GM18858 (cell line): ENCODE data around the gene PDHX.
A peak's percentile ranks its signal among the peaks of the same experiment; 100 is the strongest.

Source experiments
- ATAC-seq: cut with Tn5 transposase; IDR thresholded peaks from one replicate; pipeline ENCODE4 v1.9.1; 2021; ENCODE audit not compliant: unreplicated experiment

Gene PDHX

GRCh38 chr11:34987617-34988016 lies 71.2 kb downstream of the PDHX start:
- ATAC-seq: no peak

DNA sequence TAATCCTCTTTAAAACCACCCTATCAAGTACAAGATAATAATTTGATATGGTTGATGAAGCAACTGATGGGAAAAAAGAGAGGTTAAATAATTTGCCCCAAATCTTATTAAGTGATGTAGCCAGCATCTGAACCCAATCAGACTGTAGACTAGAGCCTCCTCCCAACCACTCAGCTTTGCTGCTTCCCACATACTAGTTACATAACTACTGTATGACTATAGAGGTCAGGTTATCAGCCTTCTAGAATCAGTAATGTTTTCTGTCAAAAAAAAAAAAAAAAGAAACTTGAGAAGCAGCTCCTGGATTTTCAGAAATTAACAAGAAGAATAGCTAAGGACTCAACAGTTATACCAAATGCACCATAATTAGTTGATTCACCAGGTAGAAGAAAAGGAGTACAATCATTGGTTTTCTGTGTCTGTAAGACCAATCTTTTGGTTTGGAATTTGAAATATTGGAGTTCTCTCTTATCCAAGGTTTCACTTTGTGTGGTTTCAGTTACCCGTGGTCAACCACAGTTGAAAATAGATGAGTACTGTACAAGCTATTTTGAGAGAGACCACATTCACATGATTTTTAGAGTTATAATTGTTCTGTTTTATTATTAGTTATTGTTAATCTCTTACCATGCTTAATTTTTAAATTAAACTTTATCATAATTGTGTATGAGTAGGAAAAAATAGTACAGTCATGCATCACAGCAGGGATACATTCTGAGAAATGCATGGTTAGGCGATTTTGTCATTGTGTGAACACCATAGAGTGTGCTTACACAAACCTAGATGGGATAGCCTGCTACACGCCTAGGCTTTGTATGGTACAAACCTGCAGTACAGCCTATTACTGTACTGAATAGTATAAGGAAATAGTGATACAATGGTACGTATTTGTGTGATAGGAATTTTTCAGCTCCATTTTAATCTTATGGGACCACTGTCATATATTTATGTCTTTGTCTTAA lies 72.2 kb downstream of the PDHX start:
- ATAC-seq: peak; percentile 82

GRCh38 chr11:34990916-34991315 lies 74.5 kb downstream of the PDHX start:
- no peak for ATAC-seq

GRCh38 chr11:34994854-34995253 lies 78.4 kb downstream of the PDHX start:
- ATAC-seq: no peak

DNA sequence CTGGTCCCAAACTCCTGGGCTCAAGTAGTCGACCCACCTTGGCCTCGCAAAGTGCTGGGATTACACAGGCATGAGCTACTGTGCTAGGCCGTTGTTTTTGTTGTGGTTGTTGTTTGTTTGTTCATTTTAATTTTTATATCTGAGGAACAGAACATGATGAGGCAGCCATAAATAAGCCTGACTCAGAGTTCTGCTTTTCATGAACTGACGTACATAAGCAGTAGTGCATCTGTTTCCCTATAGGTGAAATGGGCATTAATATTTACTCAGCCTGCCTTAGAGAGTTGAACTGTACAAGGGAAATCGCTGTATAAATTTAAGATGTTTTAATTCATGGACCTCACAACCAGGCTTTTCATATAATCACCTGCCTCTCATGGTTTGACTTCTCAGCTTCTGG lies 80.5 kb downstream of the PDHX start:
- no peak for ATAC-seq

DNA sequence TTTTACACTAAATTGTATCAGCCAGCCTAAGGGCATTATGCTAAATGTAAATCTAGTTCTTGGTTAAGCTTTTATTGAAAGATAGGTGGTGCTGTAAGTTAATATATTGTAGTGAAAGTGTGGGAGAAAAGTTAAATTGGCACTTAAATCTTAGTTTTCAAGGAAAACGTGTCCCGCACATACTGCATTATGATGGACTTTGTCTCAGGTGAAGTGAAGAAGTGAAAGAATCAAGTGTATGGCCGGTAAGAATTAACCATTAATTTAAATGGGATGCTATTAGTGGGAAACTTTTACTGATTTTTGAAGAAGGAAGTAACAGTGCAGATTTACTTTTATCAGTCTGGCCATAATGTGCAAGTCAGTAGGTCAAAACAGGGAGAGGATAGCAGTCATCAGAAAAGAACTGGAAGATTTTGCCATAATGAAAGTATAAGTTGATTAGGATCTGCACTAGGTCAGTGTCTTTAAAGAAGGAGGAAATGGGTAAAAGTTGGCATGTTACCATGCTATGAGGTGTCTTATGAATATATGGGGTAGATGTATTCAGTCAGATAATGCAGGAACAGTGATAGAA lies 81.6 kb downstream of the PDHX start:
- ATAC-seq: no peak

DNA sequence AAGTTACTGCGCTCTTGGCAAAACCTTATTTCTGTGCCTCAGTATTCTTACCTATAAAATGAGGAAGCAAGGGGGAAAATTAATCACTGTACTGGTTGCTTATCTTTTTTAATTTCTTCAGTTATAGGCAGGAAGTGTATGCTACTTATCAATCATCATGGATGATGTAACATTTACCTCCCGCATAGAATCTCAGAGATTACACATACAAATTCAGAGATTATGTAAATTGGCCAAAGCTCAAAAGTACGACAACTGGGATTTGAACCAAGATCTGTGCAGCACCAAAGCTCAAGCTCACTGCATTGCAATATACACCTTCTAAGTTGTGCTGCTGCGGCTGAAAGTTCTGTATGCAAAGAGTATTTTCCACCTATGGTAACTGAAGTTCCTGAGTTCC lies 83.0 kb downstream of the PDHX start:
- ATAC-seq: no peak

DNA sequence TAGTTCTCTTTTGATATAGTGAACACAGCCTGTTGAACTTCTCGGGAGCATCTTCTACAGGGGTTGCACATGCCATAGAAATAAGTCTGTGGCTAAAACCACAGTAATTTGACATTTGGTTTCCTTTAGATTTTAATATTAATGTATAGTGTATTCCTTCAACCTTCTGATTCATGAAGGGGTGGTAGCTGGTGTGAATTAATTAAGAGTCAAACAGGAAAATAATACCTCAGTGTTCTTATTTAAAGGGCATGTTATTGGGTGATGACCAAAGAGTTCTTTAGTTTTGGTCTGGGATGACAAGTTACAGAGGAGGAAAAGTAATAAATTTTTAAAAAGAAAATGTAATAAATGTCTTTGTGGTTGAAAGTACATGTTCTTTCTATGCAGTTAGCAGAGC lies 86.8 kb downstream of the PDHX start:
- no peak for ATAC-seq

DNA sequence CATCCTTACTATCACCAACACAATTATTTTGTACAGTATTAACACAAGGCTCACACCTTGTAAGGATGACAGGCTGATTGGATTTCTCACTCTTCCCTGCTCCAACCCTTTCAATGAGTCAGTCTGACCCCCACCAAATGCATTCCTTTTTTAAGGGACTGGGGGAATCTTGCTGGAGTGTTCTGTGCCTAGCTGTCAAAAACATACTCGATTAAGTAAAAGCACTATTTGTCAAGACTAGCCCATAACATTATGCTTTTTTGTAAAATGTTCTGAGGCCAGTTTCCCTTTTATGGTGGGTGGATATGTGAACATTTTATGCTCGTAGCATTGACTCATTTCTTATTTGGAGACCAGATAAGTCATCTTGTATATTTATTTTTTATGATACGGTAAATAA lies 87.2 kb downstream of the PDHX start:
- ATAC-seq: no peak

DNA sequence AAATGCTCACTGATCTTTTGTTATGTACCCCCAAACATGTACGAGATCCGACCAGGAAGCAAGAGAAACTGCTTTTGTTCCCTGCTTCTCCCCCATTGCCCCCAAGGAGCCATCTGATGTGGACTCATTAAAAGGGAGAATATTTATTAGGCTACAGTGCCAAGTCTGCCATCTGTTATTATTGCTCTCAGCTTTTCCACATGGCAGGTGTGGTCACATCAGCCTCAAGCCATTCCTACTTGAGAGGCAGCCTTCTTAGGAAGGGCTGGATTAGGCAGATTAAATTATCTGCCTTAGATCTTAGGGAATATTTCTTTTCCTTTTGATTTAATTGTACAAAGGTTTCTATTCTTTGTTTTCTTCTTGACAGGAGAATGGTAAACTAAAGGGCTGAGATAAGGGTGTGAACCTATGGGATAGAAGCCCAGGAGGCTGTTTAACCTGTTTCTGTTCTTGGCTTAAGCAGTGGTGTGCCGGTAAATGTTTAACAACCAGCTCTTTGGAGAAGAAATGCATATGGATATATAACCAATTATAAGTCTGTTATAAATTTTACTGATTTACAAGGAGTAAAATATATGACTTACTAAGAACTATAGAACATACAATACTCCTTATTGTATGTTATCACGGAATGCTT lies 88.8 kb downstream of the PDHX start:
- no peak for ATAC-seq

DNA sequence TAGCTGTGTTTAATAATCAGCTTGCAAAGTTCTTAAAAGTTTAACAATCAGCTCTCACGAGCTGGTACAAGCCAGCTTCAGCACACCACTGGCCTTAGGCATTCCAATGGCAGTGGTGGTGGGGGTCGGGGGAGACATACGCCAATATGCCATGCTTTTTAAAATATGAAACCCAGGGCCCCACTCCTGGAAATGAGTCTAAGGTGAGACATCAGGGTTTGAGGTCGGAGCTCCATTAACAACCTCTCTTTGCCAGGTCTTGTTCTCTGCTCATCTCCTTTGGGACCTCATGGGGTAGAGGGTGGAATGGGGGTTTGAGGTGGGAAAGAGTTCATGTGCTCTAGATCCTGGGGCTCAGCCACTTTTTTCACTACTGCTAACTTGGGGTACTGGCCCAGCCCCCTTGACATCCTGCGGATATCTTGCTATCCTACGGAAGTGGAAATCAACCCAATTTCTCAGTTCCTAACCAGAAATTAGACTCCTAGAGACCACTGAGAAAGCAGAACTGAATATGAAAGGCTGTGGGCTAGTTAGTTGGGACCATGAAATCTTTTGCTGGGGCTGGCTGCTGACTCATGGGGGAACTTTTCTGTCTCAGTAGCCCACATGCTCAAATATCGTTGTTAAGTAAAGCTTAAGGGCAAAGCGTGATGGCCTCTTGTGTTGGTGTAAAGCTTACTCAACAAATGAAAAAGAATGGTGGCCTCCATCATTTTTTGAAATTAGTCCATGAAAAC lies 90.1 kb downstream of the PDHX start:
- peak; percentile 68 for ATAC-seq

DNA sequence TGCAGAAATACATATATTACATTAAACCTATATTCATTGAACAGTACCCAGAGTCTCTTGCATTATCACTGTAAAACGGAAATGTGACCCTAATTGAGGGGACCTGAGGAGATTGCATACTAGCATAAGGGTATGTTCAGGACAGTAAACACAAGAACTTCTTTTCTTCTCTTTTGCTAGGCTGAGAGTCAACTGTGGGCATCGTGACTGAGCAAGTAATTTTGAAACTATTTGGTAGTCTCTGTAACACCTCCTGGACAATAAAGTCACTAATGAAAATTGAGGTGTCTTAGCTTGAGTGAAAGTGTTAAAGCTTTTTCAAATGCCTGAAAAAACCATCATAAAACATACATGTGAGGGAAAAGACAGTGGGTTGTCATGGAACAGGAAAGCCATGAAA lies 90.9 kb downstream of the PDHX start:
- peak; percentile 39 for ATAC-seq

- no peak for ATAC-seq
Observed at GRCh38 chr11:35009191-35009943, 92.9 kb downstream of the PDHX start.

- no peak for ATAC-seq
Observed at GRCh38 chr11:35009944-35010342, 93.5 kb downstream of the PDHX start.

DNA sequence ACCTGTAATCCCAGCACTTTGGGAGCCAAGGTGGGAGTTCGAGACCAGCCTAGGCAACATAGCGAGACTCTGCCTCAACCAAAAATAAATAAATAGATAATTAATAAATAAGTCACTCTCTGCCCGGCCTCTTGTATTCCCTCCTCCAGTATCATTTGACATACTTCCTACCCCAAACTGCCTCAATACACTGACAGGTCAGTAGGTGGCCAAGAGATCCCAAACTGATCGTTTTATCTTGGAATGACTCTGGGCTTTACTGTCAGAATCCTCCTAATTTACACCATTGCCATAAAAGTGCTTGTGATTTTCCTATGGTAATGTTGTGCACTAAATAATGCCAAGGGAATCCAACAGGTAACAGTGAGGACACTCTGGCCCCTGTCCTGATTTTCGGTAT lies 94.2 kb downstream of the PDHX start:
- ATAC-seq: no peak

GRCh38 chr11:35011389-35011788 lies 95.0 kb downstream of the PDHX start:
- no peak for ATAC-seq

GRCh38 chr11:35011944-35012343 lies 95.5 kb downstream of the PDHX start:
- ATAC-seq: no peak

- ATAC-seq: peak; percentile 63
Observed at GRCh38 chr11:35012467-35013191, 96.2 kb downstream of the PDHX start.

DNA sequence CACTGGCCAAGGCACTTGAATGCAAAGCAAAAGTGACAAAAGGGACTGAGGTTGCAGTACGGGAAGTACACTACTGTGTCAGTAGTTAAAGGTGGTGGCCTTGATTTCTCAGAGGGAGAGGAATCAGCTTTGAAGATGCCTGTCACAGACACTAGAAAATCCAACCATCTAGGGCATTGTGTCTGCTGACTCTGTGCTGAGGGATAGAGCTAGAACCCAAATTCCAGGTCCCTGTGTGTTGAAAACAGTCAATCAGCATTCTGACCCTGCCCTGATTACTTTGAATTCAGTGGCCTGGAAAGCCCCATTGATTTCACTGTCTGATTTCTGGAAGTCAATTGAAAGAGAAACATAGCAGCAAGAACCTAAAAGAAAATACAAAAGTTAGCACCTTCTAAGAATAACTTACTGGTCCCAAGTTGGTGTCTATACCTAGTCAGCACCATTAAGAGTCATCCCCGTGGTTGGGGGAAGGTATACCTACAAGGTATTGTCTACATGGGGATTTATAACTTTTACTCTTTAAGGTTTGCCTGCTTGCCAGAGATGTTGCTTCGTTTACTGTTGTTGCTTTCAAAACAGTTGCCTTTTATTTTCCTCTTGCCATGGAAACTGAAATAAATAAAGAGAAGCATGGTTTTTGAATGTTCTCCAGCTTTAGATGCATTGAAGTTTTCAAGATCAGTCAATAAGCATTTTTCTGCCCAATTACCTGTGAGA lies 97.3 kb downstream of the PDHX start:
- ATAC-seq: peak; percentile 34
